GM23338 (cell line): Measurements from ENCODE around the gene PRDM7. TPM values are rescaled to one million over a fixed set of nuclear protein-coding genes. Genes with fewer than 3 reads are reported as not detected.

ENCODE experiments used
- ATAC-seq: fragments of 200-7000 bp; cut with Tn5 transposase; 3 replicates; pipeline ENCODE4 v1.9.1; 2020
- DNase-seq: peaks from one replicate; pipeline ENCODE4 v3.0.0-alpha.2; 2015; ENCODE audit warnings: low spot score
- H2AFZ ChIP-seq: fragments of 200-600 bp; sonication (generic); 2 replicates; pipeline ENCODE4 v1.8.0; 2016; ENCODE audit warnings: antibody characterized with exemption, mild to moderate bottlenecking, moderate library complexity
- H3F3A ChIP-seq: fragments of 200-600 bp; sonication (generic); replicated peaks from 2 replicates; pipeline ENCODE4 v1.8.0; 2017; ENCODE audit warnings: antibody characterized with exemption, mixed run types, low read depth
- H3K27ac ChIP-seq: fragments of 200-600 bp; sonication (generic); 2 replicates; pipeline ENCODE4 v1.6.1; 2016; ENCODE audit warnings: low read depth
- H3K27me3 ChIP-seq: fragments of 200-600 bp; sonication (generic); 2 replicates; pipeline ENCODE4 v1.8.0; 2016; ENCODE audit warnings: mild to moderate bottlenecking, mixed run types, moderate library complexity; ENCODE audit not compliant: insufficient read depth
- H3K36me3 ChIP-seq: fragments of 200-600 bp; sonication (generic); 2 replicates; pipeline ENCODE4 v1.8.0; 2016; ENCODE audit warnings: mild to moderate bottlenecking; ENCODE audit not compliant: insufficient read depth
- H3K4me1 ChIP-seq: fragments of 200-600 bp; sonication (generic); 2 replicates; pipeline ENCODE4 v1.8.0; 2016; ENCODE audit warnings: mild to moderate bottlenecking, moderate library complexity; ENCODE audit not compliant: insufficient read depth
- H3K4me2 ChIP-seq: fragments of 200-600 bp; sonication (generic); 2 replicates; pipeline ENCODE4 v1.7.1; 2017; ENCODE audit warnings: mixed run types
- H3K4me3 ChIP-seq: fragments of 200-600 bp; sonication (generic); 2 replicates; pipeline ENCODE4 v1.6.1; 2016; ENCODE audit warnings: mixed run types
- H3K79me2 ChIP-seq: fragments of 200-600 bp; sonication (generic); replicated peaks from 2 replicates; pipeline ENCODE4 v1.8.0; 2017; ENCODE audit warnings: mild to moderate bottlenecking; ENCODE audit not compliant: insufficient read depth
- H3K9me2 ChIP-seq: fragments of 200-600 bp; sonication (generic); 2 replicates; pipeline ENCODE4 v1.8.0; 2017; ENCODE audit not compliant: insufficient read depth
- H4K20me1 ChIP-seq: fragments of 200-600 bp; sonication (generic); replicated peaks from 2 replicates; pipeline ENCODE4 v1.8.0; 2017; ENCODE audit warnings: mild to moderate bottlenecking; ENCODE audit not compliant: insufficient read depth
- H3K27ac Mint-ChIP-seq: 2 replicates; pipeline ENCODE4 v1.8.0; 2020; ENCODE audit warnings: inconsistent platforms, mild to moderate bottlenecking, moderate library complexity, mixed read lengths
- H3K27me3 Mint-ChIP-seq: 3 replicates; pipeline ENCODE4 v1.8.0; 2022; ENCODE audit warnings: low read depth, mild to moderate bottlenecking, moderate library complexity, mixed read lengths, inconsistent platforms; ENCODE audit not compliant: insufficient read depth, poor library complexity
- H3K36me3 Mint-ChIP-seq: 3 replicates; pipeline ENCODE4 v1.8.0; 2021; ENCODE audit warnings: low read depth, mild to moderate bottlenecking, inconsistent platforms, moderate library complexity, mixed read lengths
- H3K4me1 Mint-ChIP-seq: 3 replicates; pipeline ENCODE4 v1.8.0; 2020; ENCODE audit warnings: mild to moderate bottlenecking, inconsistent platforms, mixed read lengths
- H3K4me3 Mint-ChIP-seq: 3 replicates; pipeline ENCODE4 v1.8.0; 2021; ENCODE audit warnings: moderate library complexity, mild to moderate bottlenecking, inconsistent platforms, mixed read lengths
- H3K9me3 Mint-ChIP-seq: 3 replicates; pipeline ENCODE4 v1.8.0; 2020; ENCODE audit warnings: moderate library complexity, mild to moderate bottlenecking, inconsistent platforms, mixed read lengths
- EZH2 ChIP-seq: fragments of 200-600 bp; sonication (generic); IDR thresholded peaks from one replicate; pipeline ENCODE4 v1.8.0; 2017; ENCODE audit warnings: antibody characterized with exemption, mild to moderate bottlenecking, low read depth; ENCODE audit not compliant: unreplicated experiment
- EZH2phosphoT487 ChIP-seq: fragments of 200-600 bp; sonication (generic); IDR thresholded peaks from one replicate; pipeline ENCODE4 v1.8.1; 2018; ENCODE audit warnings: antibody characterized with exemption; ENCODE audit not compliant: unreplicated experiment
- JUNB ChIP-seq: IDR thresholded peaks from one replicate; pipeline ENCODE4 v1.6.1; 2016; ENCODE audit warnings: antibody characterized with exemption; ENCODE audit not compliant: unreplicated experiment
- POLR2AphosphoS5 ChIP-seq: IDR thresholded peaks from 2 replicates; pipeline ENCODE4 v1.6.1; 2016; ENCODE audit warnings: antibody characterized with exemption, low read depth
- STAT1 ChIP-seq: IDR thresholded peaks from one replicate; pipeline ENCODE4 v1.6.1; 2016; ENCODE audit warnings: antibody characterized with exemption; ENCODE audit not compliant: unreplicated experiment
- ZNF331 ChIP-seq: fragments of 250-450 bp; sonication (Bioruptor Pico); IDR thresholded peaks from 2 replicates; pipeline ENCODE4 v1.5.0; 2020; ENCODE audit warnings: low read depth, mild to moderate bottlenecking, moderate library complexity
- polyA plus RNA-seq: library from polyadenylated mRNA; unstranded; fragments of >200 nt; fragmentation: Nextera tagmentation; extraction: Ambion mirVana; gene quantifications from 2 replicates; pipeline ENCODE4 v1.2.1, GENCODE V29; 2016
- total RNA-seq: library from RNA; depleted of rRNA; stranded (reverse); fragments of >200 nt; shearing (Covaris generic); gene quantifications from 2 replicates; pipeline ENCODE4 v1.2.3, GENCODE V29; 2014
- TF ChIP-seq, protein P1 (sequence below): IDR thresholded peaks from 2 replicates; pipeline ENCODE4 v1.6.1; 2016; ENCODE audit warnings: antibody characterized with exemption
- TF ChIP-seq, protein P2 (sequence below): IDR thresholded peaks from one replicate; pipeline ENCODE4 v1.6.1; 2018; ENCODE audit warnings: antibody characterized with exemption; ENCODE audit not compliant: unreplicated experiment
- TF ChIP-seq, protein P3 (sequence below), 2 experiments: fragments of 200-600 bp in 1 of 2; sonication (generic) in 1 of 2; conservative IDR thresholded peaks; 2 replicates each; pipeline versions ENCODE4 v1.5.1 to v1.6.1; 2016 to 2017; ENCODE audit warnings: antibody characterized with exemption in 2 of 2, low read depth in 2 of 2, mild to moderate bottlenecking in 2 of 2, moderate library complexity in 1 of 2

The PRDM7 gene
- total and polyA plus RNA-seq, 2 experiments from 2014 or later = 0.08 TPM; not detected in 1

DNA sequence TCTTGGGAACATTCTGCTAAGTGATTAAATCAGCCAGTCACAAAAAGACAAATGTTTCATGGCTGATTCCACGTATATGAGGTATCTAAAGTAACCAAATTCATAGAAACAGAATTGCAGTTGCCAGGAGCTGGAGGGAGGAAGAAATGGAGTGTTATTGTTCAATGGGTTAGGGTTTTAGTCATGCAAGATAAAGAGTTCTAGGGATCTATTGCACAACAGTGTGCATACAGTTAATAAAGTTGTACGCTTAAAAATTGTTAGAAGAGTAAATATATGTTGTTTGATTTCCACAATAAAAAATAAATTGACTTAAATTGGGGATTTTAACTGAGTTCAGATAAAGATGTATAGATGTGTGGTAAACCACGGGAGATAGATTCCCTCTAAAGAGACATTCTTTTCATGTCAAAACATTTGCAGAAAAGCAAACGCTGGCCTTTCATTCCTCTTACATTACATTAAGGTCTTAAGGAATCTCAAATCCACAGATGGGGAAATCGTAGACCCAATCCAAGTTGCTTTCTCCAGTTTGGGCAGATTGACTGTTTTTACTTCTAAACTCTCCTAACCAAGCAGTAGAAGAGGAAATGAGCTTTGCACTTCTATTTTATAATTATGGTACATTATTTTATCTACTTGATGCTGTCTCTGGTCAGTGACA is 4.6 kb downstream of the PRDM7 start (continued):
- TF ChIP-seq, protein P1, sequence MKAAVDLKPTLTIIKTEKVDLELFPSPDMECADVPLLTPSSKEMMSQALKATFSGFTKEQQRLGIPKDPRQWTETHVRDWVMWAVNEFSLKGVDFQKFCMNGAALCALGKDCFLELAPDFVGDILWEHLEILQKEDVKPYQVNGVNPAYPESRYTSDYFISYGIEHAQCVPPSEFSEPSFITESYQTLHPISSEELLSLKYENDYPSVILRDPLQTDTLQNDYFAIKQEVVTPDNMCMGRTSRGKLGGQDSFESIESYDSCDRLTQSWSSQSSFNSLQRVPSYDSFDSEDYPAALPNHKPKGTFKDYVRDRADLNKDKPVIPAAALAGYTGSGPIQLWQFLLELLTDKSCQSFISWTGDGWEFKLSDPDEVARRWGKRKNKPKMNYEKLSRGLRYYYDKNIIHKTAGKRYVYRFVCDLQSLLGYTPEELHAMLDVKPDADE = no peak
- TF ChIP-seq POLR2AphosphoS5 (no peak), STAT1 (no peak), EZH2phosphoT487 (no peak)
- TF ChIP-seq, protein P2, sequence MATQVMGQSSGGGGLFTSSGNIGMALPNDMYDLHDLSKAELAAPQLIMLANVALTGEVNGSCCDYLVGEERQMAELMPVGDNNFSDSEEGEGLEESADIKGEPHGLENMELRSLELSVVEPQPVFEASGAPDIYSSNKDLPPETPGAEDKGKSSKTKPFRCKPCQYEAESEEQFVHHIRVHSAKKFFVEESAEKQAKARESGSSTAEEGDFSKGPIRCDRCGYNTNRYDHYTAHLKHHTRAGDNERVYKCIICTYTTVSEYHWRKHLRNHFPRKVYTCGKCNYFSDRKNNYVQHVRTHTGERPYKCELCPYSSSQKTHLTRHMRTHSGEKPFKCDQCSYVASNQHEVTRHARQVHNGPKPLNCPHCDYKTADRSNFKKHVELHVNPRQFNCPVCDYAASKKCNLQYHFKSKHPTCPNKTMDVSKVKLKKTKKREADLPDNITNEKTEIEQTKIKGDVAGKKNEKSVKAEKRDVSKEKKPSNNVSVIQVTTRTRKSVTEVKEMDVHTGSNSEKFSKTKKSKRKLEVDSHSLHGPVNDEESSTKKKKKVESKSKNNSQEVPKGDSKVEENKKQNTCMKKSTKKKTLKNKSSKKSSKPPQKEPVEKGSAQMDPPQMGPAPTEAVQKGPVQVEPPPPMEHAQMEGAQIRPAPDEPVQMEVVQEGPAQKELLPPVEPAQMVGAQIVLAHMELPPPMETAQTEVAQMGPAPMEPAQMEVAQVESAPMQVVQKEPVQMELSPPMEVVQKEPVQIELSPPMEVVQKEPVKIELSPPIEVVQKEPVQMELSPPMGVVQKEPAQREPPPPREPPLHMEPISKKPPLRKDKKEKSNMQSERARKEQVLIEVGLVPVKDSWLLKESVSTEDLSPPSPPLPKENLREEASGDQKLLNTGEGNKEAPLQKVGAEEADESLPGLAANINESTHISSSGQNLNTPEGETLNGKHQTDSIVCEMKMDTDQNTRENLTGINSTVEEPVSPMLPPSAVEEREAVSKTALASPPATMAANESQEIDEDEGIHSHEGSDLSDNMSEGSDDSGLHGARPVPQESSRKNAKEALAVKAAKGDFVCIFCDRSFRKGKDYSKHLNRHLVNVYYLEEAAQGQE = no peak

DNA sequence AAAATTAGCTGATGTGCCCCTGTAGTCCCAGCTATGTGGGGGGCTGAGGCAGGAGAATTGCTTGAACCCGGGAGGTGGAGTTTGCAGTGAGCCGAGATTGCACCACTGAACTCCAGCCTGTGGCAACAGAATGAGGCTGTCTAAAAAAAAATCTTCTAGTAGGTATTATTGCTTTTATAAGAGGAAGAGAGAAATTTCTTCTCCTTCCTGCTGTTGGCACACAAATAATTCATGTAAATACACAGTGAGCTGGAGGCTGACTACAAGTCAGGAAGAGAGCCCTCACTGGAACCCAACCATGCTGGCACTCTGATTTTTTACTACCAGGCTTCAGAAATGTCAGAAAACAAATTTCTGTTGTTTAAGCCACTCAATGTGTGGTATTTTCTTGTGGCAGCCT is 6.7 kb downstream of the PRDM7 start:
- H3K27me3 ChIP-seq = no peaks in the 10 kb centered on the region
- Mint-ChIP-seq H3K4me3 (no peak overlapping the region), H3K9me3 (0 out of 3 replicates have a peak, but pooled peaks cover 8% of the 10 kb centered on the region), H3K27me3 (peaks cover 2% of the 10 kb centered on the region), H3K4me1 (no peaks in the 10 kb centered on the region), H3K36me3 (no peaks in the 10 kb centered on the region), H3K27ac (no peak overlapping the region)
- no peaks in the 10 kb centered on the region for H4K20me1 ChIP-seq
- H2AFZ ChIP-seq = no peak overlapping the region
- H3K4me2 ChIP-seq = no peak overlapping the region
- no peak overlapping the region for H3K27ac ChIP-seq
- no peaks in the 10 kb centered on the region for H3K79me2 ChIP-seq
- no peak for ATAC-seq
- H3F3A ChIP-seq = no peaks in the 10 kb centered on the region
- no peak overlapping the region for H3K4me3 ChIP-seq
- peaks cover 3% of the 10 kb centered on the region; the same call in 1 of the 2 replicates for H3K9me2 ChIP-seq
- no peaks in the 10 kb centered on the region for H3K36me3 ChIP-seq
- TF ChIP-seq, protein P2 = no peak
- TF ChIP-seq JUNB (no peak), ZNF331 (CRISPR knock-in tag) (no peak), EZH2 (no peak)
- TF ChIP-seq, protein P1 = no peak
- TF ChIP-seq, protein P3, sequence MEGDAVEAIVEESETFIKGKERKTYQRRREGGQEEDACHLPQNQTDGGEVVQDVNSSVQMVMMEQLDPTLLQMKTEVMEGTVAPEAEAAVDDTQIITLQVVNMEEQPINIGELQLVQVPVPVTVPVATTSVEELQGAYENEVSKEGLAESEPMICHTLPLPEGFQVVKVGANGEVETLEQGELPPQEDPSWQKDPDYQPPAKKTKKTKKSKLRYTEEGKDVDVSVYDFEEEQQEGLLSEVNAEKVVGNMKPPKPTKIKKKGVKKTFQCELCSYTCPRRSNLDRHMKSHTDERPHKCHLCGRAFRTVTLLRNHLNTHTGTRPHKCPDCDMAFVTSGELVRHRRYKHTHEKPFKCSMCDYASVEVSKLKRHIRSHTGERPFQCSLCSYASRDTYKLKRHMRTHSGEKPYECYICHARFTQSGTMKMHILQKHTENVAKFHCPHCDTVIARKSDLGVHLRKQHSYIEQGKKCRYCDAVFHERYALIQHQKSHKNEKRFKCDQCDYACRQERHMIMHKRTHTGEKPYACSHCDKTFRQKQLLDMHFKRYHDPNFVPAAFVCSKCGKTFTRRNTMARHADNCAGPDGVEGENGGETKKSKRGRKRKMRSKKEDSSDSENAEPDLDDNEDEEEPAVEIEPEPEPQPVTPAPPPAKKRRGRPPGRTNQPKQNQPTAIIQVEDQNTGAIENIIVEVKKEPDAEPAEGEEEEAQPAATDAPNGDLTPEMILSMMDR (conservative IDR thresholded peaks at IDR 0.05; ENCODE audit: low read depth in 2 of 2) = no peak
- no peaks in the 10 kb centered on the region for H3K4me1 ChIP-seq
- DNase-seq = no peak
